HG03103 (cell line): ENCODE data around the gene GALR1.
"Not testable (repeated sequence)": the region's sequence is repeated elsewhere in the genome, so short reads cannot be mapped to it uniquely, and the experiment has no call there.

Experiments
- ATAC-seq: cut with Tn5 transposase; IDR thresholded peaks from one replicate; pipeline ENCODE4 v1.9.1; 2021; ENCODE audit warnings: low read depth; ENCODE audit not compliant: unreplicated experiment

Gene GALR1

GRCh38 chr18:77250501-77250925 is 865 bp downstream of the GALR1 start:
- ATAC-seq: no peak

DNA sequence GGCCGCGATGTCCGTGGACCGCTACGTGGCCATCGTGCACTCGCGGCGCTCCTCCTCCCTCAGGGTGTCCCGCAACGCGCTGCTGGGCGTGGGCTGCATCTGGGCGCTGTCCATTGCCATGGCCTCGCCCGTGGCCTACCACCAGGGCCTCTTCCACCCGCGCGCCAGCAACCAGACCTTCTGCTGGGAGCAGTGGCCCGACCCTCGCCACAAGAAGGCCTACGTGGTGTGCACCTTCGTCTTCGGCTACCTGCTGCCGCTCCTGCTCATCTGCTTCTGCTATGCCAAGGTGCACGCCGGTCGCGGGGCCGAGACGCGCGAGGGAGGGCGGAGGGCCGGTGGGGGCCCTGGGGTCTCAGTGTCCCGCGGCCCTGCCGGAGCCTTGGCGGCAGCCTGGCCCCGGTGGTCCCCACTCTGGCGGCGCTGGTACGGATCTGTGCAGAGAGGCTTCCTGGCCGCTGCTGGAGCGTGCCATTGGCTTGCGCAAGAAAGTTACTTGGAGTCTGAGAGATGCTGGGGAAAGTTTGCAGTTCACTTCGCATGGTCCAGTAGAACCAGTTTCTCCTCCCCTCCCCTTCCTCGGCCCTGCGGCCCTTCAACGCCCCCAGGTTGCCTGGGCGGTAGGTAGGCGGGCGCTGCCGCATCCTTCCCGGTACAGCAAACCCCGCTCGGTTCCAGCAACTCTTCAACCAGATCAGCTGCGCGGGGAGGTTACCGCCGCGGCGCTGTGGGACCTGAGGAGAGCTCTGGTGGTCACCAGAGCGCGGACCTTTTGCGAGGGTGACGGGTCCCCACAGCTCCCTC is 1.5 kb downstream of the GALR1 start:
- ATAC-seq: no peak

GRCh38 chr18:77251730-77252050 is 2.0 kb downstream of the GALR1 start:
- ATAC-seq: no peak

- ATAC-seq: no peak
Measured at GRCh38 chr18:77254711-77255405, 5.2 kb downstream of the GALR1 start.

DNA sequence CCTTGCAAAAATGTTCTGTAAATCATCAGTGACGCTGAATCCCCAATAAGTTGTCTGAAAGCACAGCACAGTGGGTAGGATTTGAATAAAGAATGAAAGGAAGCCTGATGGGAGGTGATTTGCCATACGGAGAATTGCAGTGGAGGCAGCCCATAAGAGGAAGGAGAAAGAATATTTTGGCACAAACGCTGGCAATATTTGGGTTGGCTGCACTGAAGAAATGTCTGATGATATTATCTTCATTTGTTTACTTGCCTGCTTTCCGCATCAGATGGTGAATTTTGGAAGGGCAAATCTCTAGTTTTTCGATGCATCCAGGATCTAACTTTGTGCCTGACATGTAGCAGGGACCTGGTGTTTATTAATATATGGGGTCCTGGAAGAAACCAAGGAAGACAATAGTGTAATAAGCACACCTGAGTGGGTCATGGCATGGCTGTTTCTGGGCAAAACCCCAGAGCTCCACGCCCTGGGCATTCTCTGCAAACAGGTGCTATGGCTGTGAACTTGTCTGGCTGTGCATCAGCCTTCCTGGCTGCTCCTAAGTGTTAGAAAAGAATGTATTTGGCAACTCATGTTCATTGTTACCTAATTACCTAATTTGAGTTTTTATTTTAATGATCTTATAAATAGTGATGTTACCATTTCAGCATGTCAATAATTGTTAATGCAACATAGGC is 5.9 kb downstream of the GALR1 start:
- ATAC-seq: no peak

DNA sequence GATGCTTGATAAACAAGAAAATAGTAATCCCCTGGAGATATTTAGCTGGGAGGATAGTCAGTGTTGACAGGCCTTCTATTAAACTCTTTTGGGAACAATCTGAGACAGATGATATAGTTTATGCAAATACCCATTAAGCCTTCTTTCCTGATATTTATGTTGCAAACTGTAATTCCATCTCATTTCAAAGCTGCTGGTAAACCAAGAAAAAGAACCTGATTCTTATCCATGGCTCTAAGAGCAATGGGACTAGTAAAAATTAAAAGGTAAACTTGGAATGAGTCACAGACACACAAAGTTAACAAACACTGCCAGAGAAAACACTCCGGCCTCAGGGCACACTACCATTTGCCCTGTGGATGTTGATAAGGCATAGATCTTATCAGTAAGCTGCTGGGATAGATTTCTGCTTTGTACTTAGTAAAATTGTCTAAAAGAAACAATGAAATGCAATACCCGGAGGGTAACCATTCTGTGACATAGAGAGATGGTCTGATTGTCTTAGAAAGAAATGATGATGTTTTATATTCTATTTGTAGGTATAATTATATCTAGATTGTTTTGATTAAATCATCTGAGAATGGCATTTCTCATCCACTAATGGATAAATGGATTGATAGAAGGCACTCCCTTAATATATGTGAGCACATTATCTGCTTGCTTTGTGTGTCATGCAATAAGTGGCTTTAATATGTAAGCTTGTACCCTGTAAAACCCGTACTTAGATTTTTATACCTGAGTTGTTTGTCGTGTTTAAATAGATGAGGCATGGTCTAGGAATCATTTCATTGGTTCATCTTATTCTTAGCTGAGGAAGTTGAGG is 13.2 kb downstream of the GALR1 start:
- ATAC-seq: no peak

DNA sequence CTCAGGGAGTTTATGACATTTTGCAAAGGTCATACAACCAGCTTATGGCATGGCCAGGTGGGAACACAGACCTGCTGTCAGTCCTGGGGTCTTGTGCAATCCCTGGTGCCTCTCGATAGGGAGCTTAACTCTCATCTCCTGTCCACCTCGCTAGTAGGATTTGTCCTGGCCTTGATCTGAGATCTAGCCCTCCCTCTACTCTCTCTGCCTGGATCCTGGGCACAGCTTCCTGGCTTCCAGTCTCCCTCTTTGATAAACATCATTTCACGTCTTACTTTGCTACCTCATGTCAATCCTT is 13.8 kb downstream of the GALR1 start:
- no peak for ATAC-seq

GRCh38 chr18:77267969-77268368 is 18.3 kb downstream of the GALR1 start:
- ATAC-seq: no peak

DNA sequence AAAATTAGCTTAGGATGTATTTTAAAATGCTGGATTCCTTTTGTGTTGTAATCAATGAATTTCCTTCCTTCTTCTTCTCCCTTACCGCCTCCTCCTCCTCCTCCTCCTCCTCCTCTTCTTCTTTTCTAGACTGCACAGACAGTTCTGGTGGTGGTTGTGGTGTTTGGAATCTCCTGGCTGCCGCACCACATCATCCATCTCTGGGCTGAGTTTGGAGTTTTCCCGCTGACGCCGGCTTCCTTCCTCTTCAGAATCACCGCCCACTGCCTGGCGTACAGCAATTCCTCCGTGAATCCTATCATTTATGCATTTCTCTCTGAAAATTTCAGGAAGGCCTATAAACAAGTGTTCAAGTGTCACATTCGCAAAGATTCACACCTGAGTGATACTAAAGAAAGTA is 18.8 kb downstream of the GALR1 start:
- no peak for ATAC-seq

DNA sequence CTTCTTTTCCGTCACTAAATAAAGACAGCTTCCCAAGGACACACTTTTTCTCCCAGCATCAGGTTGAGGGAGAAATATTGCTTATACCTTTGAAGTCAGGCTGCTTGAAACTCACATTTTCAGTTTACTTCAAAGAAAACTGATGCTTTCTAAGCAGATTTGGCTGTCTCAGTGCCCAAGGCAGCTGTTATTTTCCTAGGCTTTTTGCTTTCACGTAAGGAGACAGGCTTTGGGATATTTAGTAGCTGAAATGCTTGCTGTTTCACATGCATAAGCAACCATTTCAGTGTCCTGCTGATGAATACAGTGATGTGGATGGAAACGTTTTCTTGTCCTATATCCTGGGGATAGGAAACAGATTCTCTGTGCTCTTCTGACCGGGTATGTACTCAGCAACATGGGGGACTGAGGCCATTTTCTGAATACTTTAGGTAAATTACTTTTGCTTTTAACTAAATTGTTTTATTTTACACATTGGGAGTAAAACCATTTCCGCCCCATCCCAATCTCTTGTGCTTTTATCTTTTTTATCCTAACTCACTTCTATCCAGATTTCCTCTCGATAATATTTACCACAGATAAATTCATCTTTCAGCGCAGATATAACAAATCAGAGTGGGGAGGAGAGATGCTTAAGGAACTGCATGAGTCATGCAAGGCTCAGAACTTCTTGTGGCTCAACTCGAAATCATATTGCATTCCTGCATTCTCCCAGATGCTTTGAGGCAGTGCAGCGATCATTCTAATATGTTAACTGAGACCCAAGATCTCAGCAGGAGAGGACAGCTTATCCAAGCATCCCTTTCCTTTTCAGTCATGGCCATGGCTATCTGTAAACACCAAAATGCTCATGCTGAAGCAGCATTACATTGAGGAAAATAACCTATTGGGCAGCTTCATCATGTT is 22.2 kb downstream of the GALR1 start:
- no peak for ATAC-seq

- not testable (repeated sequence) for ATAC-seq
Measured at GRCh38 chr18:77290841-77291240, 41.2 kb downstream of the GALR1 start.

DNA sequence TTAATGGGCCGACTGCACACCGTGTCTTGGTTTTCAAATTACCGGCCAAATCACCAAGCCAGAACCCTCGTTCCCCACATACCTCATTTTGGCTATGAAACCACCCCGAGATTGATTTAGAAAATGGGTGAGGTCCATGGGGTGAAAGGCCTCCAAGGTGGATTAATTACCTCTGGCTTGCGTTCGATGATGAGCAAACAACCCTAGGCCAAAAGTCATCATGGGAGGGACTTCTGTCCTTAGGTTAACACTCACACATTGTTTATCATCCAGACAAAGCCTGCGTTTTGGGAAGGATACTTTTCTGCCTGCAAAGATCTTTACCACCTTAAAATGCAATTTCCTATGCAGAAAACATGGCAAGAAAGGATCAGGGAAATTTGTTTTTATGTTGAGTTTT is 48.5 kb downstream of the GALR1 start:
- ATAC-seq: no peak

DNA sequence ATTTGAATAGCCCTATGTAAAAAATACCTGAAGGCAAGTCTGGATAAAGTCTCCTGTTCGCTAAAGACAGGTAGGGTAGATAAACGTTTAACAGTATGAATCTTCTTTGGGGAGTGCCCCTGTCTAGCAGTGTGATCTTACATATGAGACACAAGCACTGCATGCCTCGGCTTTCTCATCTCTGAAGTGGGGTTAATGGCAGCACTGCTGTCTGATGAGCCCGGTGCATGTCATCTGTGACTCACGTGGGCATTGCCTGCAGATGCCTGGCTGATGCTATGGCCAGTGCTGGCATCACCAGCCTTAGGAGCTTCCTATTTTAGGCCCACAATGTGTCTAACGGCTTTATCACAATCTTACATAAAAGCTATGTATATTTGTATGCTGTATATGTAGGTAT is 50.1 kb downstream of the GALR1 start:
- no peak for ATAC-seq

DNA sequence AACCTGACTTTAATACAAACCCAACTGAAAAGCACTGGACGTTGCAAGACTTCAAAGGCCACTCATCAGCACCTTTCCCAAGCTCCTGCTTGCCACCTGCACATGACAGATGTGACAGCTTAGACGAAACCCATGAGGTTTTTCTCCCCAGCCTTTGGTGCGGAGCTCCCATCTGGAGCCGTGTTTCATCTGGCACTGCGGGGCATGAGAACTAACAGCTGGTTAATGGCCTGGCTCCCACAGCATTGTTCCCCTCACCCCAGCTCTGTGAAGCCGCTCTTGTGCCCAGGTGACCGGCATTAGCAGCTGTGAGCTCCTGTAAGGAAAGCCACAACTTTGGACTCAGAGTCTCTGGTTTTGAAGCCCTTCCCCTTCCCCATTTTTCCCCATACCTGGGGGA is 50.9 kb downstream of the GALR1 start:
- no peak for ATAC-seq

DNA sequence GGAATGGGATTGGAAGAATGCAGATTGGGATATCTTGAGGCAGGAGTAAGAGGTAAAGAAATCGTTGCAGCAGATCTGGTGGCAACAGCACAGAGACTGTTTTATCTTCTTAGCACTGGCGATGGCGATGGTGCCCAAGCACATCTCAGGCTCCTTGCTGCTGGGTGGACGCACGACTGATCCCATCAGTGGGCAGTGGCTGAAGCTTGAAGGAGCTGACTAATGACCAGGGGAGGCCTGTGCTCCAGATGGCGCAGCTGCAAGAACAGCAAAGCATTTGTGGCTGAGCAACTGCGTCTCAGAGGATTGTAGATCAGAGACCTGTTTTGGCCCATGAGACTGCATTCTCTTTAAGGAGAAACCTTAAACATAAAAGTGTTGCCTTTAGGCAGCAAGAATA is 54.6 kb downstream of the GALR1 start:
- no peak for ATAC-seq

GRCh38 chr18:77305676-77306075 is 56.0 kb downstream of the GALR1 start:
- ATAC-seq: no peak

GRCh38 chr18:77308216-77308615 is 58.6 kb downstream of the GALR1 start:
- ATAC-seq: no peak

DNA sequence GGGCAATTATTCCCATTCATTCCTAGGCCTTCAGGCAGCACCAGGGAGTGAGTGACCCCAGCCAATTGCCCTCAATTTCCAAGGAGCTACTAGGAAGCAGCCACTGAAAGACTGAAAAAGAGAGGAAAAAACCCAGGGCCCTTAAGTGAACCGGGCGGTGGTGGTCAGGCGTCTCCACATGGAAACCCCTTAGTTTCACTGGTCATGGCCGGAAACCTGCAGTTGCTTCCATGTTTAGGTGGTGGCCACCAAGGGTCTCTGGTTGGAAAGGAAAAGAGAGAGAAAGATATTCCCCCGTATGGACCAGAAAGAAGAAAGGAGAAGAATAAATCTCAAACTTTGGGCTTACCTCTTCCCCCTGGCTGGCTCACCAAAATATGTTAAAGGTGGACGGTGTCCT is 64.9 kb downstream of the GALR1 start:
- ATAC-seq: no peak

- no peak for ATAC-seq
Measured at GRCh38 chr18:77314952-77315351, 65.3 kb downstream of the GALR1 start.

GRCh38 chr18:77316008-77316407 is 66.4 kb downstream of the GALR1 start:
- no peak for ATAC-seq
